DMS153 treated with DMSO at 0.1 percent for 48 hours (cell line): Measurements from ENCODE around the gene COL25A1.
"Not testable (repeated sequence)": the region's sequence is repeated elsewhere in the genome, so short reads cannot be mapped to it uniquely, and the experiment has no call there.

Experiments
- DNase-seq: peaks from one replicate; lab custom pipeline; 2025; ENCODE audit not compliant: unreplicated experiment; lab: John Stamatoyannopoulos, UW

COL25A1 gene

DNA sequence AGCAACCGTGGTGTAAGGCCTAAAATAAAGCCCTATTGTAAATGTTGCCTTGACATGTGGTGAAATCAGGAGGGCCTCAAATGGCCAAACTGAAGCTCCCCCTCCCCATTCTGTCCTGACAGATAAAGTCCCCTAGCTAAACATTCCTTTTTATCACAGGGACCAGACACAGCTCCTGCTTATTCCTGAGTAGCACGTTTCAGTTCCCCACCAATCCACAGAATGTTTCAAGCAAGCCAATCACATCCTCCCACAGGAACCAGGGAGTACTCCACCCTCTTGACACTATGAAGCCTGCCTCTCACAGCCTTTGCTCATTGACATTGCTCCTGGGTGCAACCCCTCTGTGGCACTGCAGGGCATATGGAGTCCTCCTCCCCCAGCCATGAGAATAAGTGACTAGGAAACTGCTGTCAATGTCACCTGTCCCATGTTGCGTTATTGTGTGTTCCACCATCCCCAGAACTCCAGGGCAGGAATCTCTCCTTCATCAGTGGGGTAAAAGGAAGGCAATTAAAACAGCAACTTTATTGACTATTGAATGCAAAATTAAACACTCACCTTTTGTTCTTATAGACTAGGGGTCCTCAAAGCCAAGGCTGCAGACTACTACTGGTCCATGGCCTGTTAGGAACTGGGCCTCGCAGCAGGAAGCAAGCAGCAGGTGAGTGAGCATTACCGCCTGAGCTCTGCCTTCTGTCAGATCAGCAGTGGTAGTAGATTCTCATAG lies 128.1 kb downstream of the COL25A1 start:
- DNase-seq = no peak

DNA sequence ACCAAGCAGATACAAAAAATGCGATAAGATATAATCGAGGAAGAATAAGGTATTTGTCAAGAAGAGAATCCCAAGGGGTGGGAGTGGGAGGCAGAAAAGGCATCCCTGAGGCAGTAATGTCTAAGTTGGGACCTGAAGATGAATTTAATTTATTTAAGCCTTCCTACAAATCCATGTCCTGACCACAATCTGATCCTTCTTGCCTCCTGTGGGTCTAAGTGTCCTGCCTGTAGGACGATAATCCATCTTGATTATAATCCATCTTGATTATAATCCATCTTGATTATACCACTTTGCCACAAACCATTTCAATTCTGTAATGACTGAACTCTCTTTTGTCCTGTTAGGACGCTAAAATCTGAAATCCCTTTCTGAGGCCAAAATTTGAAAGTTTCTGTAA lies 130.2 kb downstream of the COL25A1 start:
- no peak for DNase-seq

DNA sequence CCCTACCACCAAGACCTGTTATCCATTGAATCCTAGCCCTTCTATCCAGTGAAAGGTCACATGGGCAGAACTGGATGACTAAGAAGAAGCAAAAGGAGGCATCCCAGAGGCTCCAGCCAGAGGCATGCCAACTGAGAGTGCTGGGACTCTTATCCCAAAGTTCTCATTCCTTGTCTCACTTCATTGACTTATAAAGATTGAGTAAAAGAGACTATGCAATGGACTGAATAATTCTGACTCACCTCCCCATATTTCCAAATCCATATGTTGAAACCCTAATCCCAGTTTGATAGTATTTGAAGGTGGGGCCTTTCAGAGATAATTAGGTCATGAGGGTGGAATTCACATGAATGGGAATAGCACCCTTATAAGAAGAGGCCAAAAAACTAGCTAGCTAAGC lies 131.4 kb downstream of the COL25A1 start:
- DNase-seq = no peak

DNA sequence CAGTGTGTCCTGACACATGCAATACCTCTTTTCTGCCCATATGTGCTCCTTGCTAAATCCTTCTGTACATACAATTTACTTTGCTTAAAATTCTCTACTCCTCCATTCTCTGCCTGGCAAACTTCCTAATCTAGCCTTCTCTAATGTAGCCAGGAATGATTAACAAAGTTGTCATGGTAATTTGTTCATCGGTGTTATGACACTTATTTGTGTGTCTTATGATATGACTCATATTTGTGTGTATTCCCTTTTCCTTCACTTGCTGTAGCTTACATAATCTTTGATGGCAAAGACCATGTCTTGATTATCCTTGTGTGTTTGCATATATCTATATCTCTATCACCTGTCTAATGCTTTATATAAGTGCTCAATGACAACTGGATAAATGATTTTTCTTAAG lies 133.3 kb downstream of the COL25A1 start:
- no peak for DNase-seq

DNA sequence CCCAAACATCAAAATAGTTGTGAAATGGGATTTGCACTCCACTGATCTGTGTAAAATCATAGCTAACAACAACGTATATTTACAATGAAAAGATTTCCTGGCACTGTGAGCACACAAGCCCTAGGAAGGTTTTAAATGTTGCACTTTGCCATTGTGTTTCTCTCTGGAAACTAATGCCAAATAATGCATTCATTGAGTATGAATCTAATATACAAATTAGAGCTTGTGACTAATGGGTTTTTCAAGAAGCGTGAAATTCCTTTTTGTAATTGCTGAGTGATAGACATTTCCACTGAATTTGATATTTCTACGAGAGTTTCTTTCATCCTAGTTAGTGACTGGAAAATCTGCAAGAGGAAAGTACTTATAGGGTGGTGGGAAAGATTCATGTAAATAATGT lies 135.9 kb downstream of the COL25A1 start:
- no peak for DNase-seq

DNA sequence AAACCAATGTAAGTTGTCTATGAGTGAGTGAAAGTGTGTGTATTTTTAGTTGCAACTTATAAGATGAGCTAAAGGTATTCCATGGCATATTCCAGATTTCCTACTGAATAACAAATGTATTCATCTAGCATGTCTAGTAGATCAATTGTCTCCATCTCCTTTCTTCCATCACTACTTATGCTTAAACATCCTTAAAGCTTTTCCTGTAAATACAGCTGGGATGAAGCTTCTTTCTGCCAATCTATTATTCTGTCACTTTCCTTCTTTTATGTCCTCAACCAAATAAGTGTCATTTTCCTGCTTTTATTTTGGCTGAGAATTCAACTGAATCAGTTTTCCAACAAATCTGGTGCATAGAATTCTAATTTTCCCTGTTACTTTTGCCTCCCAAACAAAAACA lies 136.3 kb downstream of the COL25A1 start:
- no peak for DNase-seq

DNA sequence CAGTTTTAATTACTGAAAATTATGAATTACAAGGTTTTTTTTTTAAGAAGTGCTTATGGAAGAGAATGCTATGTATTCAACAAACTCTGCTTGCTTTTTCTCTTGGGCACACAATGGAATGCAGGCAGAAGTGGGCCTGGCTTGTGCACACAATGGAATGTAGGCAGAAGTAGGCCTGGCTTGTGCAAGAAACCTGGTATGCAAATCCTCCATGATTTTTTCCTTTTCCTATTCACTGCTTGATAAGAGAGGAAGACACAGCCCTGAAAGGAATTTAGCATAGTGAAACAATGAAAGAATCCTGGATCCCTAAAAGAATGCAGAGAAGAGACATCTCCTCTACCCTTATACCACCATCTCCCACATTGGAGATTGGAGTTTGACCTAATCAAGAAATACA lies 138.4 kb downstream of the COL25A1 start:
- no peak for DNase-seq

DNA sequence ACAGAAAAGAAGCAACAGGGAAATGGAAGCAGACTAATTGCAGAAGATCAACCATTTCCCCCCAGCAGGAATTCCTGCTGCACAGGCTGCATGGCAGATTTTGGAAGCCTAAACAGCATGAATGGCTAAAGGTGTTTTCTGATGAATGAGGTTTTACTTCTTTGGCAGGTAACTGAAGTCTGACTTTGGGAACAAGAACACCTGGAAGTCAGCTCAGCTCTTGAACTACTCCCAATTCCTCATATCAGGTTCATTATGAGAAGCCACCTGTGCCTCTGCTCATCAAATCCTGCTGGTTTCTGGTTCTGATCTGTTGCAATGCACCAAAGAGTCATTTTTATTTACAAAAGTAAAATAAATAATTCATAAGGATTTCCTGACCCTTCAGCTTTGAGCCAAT lies 139.0 kb downstream of the COL25A1 start:
- no peak for DNase-seq

DNA sequence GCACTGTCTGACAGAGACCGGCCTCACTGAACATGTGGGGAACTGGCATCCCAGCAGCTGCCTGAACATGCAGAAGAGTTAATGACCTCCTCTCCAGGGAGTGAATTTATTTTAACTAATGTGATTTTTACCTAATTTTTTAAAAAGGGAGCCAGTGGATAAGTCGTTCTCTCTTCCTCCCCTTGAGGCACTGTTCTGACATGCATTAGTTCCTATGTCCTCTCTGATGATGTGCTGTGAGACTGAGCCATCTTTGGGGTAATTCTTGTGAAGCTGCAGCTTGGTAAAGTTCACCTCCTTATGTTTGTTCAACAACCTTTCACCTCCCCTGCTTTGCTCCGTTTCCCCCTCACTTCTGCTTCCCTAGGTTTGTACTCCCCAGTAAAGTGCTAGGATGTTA lies 139.7 kb downstream of the COL25A1 start:
- DNase-seq = no peak

DNA sequence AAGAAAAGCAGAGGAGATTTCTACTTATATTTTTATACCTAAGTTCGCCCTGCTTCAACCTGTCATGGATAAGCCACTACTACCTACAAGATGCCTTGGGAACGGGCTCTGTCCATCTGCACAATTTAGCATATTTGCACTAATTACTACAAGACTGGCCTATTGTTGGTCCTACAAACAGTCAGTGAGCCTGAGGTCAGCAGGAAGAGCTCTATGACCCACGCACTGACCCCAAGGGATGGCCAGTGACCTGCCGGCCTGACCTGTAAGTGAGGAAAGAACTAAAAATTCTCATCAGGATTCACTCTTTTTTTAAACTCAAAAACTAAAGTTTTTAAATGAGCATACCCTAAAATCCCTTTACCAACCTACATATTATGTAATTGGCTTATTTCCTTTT lies 142.0 kb downstream of the COL25A1 start:
- DNase-seq = no peak

DNA sequence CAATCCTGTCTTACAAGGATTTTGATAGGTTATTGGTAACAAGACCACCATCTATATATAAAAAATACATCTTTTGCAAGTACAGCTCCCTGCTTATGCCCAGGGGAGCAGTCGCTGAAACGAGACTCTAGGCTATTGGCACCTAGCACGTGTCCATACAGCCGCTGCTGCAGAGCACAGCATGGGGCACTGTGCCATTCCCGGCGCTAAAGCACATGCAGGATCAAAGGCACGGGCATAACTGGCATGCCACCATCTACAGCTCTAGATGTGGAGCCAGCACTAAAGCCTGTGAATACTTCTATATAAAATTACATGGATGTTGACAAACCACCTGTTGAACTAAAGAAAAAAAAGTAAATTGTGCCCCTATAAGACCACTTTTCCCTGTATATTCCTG lies 144.8 kb downstream of the COL25A1 start:
- DNase-seq = no peak

DNA sequence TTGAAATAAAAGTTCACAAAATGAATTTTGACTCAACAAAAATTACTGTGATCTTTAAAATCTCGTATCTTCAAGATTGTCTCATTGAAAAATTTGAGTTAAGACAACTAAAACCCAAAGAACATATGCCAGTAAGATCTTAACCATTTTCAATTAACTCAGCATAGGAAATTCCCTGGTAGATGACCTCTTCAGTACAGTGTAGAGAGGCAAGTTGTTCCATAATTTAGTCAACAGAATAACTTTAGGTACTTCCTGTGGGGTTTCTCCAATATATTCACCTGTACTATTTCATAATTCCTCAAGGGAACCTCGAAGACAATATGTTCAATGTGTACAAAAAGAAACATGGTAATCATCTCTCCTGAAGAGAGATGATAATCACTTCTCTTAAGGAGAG lies 145.3 kb downstream of the COL25A1 start:
- DNase-seq = no peak

DNA sequence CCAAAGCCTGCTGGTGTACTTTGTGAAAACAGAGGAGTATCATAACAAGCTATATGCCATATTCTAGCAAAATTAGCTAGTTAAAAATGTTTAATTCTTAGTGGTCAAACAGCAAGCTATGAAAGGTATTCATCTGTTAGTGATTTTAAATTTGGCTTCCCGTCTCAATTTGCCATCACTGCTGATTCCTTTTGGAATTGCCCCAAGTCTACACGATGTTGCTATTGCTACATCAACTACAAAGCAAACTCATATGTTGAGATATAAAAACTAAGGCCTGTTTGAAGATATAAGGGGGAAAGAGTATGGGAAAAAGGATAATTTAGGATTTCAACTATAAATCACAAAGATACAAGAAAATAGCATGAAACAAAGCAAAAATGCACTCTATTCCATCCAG lies 146.1 kb downstream of the COL25A1 start:
- no peak for DNase-seq

DNA sequence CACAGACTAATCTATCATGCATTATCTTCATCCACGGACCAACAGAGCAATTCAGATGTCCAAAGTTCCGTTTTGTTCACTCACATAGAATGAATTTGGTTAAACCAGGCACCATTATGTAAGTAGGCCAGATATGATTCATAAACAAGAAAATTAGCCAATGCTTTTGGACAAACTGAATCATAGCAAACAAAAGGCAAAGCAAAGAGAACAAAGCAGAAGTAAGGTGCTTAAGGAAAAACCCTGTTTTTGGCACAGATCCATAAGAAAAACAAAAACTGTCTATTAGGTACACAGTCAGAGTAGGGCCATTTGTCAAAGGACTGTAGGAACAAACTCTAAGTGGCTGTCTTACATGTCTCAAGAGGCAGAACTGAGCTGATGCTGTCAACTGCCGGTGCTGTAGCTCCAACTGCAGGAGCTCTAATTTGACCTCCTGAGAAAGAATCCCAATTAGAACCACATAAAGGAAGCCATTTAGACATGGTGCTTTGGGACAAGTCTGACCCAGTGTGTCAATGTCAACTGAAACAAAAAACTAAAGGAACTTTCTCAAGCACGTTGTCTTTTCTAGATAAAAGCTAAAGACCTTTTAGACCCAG lies 146.7 kb downstream of the COL25A1 start:
- no peak for DNase-seq

DNA sequence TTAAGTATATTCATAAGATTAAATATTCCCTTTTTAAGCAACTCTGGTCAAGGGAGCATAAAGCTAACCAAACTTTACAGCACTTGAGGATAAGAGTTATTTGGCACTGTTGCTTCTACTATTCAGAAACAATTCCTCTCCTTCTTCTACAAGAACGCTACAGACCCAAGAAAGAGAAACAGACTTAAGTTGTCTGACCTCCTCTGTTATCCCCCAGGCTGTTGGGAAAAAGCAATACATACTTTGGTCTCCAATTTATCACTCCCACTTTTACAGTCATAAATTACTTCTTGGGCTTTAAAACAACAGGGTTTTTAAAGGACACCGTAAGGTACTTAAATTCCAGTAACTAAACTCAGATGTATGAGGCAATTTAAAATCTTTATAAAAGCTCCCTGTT lies 147.4 kb downstream of the COL25A1 start:
- DNase-seq = no peak

DNA sequence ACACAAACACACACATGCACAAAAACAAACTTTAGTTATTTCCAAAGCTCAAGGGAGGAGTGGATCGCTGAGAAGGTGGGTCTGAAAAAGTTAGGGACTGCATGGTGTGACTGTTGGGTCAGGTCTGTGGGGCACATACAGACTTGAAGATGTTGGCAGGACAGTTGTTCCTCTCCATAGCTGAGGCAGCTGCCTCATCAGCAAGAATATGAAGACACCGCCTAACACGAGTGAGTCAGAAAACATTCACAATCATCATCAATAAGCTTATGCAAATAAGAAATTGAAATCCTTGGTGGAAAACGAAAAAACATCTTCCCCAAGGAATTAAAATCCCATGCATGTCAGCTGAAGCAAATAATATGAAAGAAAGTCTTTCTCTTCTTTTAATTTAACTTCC lies 148.0 kb downstream of the COL25A1 start:
- no peak for DNase-seq

DNA sequence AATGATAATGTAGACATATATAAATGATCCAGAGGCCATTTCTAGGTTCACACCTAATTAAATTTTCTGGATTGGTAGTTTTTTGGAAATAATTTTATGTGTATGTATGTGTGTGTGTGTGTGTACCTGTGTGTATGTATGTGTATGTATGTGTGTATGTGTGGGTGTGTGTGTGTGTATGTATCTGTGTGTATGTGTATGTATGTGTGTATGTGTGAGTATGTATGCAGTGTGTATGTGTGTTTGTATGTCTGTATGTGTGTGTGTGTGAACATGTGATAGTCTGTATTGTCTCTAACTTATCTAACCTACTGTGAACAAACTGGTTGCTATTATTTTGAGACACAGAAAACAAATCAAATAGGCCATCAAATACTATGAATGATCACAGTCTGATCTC lies 152.6 kb downstream of the COL25A1 start:
- no peak for DNase-seq

DNA sequence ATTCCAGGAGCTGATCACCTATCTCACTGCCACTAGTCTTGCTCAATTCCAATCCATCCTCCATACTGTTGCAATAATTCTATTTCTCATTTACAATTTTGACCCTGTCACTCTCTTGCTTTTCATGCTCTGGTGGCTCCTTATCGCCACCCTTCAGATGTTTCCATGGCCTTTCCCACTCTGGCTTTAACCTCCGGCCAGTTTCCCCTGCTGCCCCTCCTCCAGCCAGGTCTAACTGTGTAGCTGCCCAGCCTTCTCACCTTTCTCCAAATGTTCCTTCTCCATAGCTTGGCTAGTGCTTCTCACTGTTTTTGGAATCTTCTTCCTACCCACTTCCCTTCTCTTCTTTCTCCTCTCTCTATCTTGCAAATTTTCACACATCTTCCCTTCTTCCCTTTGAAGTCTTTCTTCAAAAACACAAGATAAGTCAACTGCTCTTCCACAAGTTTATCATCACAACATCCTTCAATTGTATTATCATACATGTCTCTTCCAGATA lies 153.8 kb downstream of the COL25A1 start:
- no peak for DNase-seq

DNA sequence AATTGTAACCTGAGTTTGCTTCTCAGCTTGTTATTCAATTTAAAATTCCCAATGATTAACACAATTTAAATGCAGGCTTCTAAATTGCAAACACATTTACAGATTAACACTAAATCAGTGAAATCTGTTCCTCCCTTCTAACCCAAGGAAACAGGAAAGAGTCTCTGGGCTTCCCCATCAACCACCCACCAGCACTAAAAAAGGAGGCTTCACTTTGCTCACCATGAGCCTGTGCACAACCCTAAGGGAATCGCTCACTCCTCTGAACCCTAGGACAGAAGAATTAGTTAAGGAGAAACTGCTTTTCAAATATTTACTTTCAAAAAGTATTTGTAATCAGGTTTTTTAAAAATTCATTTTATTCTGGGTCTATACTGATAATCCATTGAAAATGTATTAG lies 155.3 kb downstream of the COL25A1 start:
- DNase-seq = no peak

DNA sequence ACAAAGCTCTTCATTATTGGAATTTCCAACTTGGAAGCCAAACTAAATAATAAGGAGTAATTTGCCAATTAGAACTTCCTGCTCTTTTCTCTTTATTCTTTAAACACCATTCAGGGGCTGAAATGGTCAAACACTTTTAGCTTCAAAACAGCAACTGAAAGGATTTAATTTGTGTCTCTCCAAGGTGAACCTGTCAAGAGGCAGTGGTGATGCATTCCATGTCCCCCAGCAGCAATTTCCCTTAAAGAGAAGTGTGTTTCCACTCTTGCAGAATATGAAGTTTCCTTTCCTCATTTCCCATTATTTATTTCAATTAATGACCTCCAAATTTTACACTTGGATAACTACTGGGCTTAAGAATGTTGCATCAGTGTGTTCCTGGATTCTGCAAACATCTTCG lies 156.0 kb downstream of the COL25A1 start:
- DNase-seq = no peak

DNA sequence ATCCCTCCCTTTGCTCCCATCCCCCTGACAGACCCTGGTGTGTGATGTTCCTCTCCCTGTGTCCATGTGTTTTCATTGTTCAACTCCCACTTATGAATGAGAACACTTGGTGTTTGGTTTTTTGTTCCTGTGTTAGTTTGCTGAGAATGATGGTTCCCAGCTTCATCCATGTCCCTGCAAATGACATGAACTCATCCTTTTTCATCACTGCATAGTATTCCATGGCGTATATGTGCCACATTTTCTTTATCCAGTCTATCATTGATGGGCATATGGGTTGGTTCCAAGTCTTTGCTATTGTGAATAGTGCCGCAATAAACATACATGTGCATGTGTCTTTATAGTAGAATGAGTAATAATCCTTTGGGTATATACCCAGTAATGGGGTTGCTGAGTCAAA lies 164.3 kb downstream of the COL25A1 start:
- not testable (repeated sequence) for DNase-seq

DNA sequence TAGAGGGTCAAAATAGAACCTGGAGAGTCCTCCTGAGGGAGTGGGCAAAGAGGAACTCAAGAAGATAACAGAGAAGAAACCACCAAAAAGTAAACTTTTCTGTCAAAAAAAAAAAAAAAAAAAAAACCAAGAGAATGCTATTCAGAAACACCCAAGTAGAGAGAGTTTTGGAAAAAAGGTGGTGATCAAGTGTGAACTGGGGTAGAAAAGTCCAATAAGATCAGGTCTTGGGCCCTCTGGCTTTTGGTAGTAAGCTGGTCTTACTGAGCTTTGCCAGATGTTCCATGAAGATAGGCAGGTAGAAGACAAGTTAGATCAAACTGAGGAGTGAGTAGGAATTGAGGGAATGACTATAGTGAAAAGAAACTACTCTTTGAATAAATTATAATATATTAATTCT lies 167.5 kb downstream of the COL25A1 start:
- no peak for DNase-seq

DNA sequence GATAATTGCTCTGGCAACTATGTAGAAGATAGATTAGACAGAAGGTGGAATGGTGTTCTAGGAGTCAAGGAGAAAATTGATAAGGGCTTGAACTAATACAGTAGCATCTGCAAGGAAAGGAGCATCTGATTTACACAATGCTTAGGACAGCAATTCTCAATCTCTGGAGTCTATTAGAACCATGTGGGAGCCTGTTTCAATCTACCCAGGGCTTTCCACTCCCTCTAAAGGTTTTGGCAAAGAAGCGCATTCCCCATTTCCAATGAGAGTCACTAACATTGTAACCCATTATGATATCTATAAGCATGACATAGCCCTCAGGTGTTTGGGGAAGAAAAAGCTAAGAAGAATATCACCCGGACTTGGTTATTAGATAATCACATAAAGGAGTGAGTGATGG lies 168.2 kb downstream of the COL25A1 start:
- no peak for DNase-seq
